H1 (cell line): Measurements from ENCODE around the gene SLC38A10. TPM values are rescaled to one million over a fixed set of nuclear protein-coding genes. Genes with fewer than 3 reads are reported as not detected.
A peak's percentile ranks its signal among the peaks of the same experiment; 100 is the strongest.

Experiments used
- CTCF ChIA-PET: fragments of 300-600 bp; sonication (Branson Sonifier 250); formaldehyde crosslinking; loops from one replicate; lab custom pipeline; 2021; ENCODE audit not compliant: partially characterized antibody; lab: Charles Lee
- POLR2A ChIA-PET: fragments of 300-600 bp; sonication (Branson Sonifier 250); formaldehyde crosslinking; loops from one replicate; lab custom pipeline; 2021; ENCODE audit warnings: inconsistent platforms; ENCODE audit not compliant: partially characterized antibody; lab: Charles Lee
- DNase-seq, 2 experiments: peaks; one replicate each; pipeline versions ENCODE4 v3.0.0 to v3.0.0-alpha.2; 2010 to 2022; ENCODE audit warnings: low spot score in 2 of 2, low read depth in 1 of 2, mixed read lengths in 1 of 2
- FAIRE-seq: peaks from 2 replicates; lab custom pipeline; 2011; peaks lifted over from hg19 to GRCh38; lab: Jason Lieb, UNC
- H2AFZ ChIP-seq: 2 replicates; pipeline ENCODE4 v1.8.1; 2012; ENCODE audit warnings: low read length, inconsistent platforms
- H2AK5ac ChIP-seq: 2 replicates; pipeline ENCODE4 v1.6.1; 2013; ENCODE audit warnings: low read depth, low read length
- H2BK120ac ChIP-seq: replicated peaks from 2 replicates; pipeline ENCODE3; 2013; ENCODE audit warnings: low read depth, low read length, inconsistent platforms
- H2BK12ac ChIP-seq: 2 replicates; pipeline ENCODE4 v1.6.1; 2013; ENCODE audit warnings: low read depth, low read length
- H2BK15ac ChIP-seq: 2 replicates; pipeline ENCODE4 v1.6.1; 2013; ENCODE audit warnings: low read length
- H2BK20ac ChIP-seq: 2 replicates; pipeline ENCODE4 v1.6.1; 2013; ENCODE audit warnings: low read length
- H2BK5ac ChIP-seq: 2 replicates; pipeline ENCODE4 v1.6.1; 2013; ENCODE audit warnings: low read depth, low read length
- H3K14ac ChIP-seq: 2 replicates; pipeline ENCODE4 v1.6.1; 2013; ENCODE audit warnings: inconsistent platforms; ENCODE audit not compliant: insufficient read length
- H3K18ac ChIP-seq: 2 replicates; pipeline ENCODE4 v1.6.1; 2013; ENCODE audit warnings: low read length; ENCODE audit errors: extremely low read depth
- H3K23ac ChIP-seq: 2 replicates; pipeline ENCODE4 v1.6.1; 2013; ENCODE audit warnings: inconsistent platforms; ENCODE audit not compliant: insufficient read length
- H3K23me2 ChIP-seq: 2 replicates; pipeline ENCODE4 v1.6.1; 2013; ENCODE audit warnings: low read depth, low read length
- H3K27ac ChIP-seq: 2 replicates; pipeline ENCODE4 v1.6.1; 2011; ENCODE audit warnings: low read depth, low read length, inconsistent platforms
- H3K27me3 ChIP-seq, 4 experiments: replicated peaks in 1 of 4; 1 replicate in 1 of 4; 2 replicates in 3 of 4; pipeline versions ENCODE4 v1.6.1 to v1.8.1; 2011 to 2013; ENCODE audit warnings: low read length in 3 of 4, mild to moderate bottlenecking in 3 of 4, inconsistent platforms in 2 of 4, mixed read lengths in 2 of 4, moderate library complexity in 1 of 4; ENCODE audit not compliant: control insufficient read depth in 3 of 4, insufficient read depth in 3 of 4; ENCODE audit errors: extremely low read depth in 1 of 4
- H3K36me3 ChIP-seq, 4 experiments: 2 replicates each; pipeline versions ENCODE4 v1.6.1 to v1.8.1; 2011 to 2013; ENCODE audit warnings: mild to moderate bottlenecking in 4 of 4, low read length in 3 of 4, moderate library complexity in 2 of 4, control low read depth in 1 of 4, inconsistent platforms in 1 of 4; ENCODE audit not compliant: insufficient read depth in 4 of 4, control insufficient read depth in 2 of 4
- H3K4ac ChIP-seq: replicated peaks from 2 replicates; pipeline ENCODE3; 2013; ENCODE audit warnings: low read length, low read depth, mixed read lengths, inconsistent platforms; ENCODE audit not compliant: insufficient read length
- H3K4me1 ChIP-seq, 4 experiments: replicated peaks in 1 of 4; 1 replicate in 1 of 4; 2 replicates in 3 of 4; pipeline versions ENCODE4 v1.6.1 to v1.8.1; 2011 to 2013; ENCODE audit warnings: low read length in 3 of 4, inconsistent platforms in 2 of 4, mixed read lengths in 1 of 4; ENCODE audit not compliant: insufficient read depth in 4 of 4, control insufficient read depth in 3 of 4
- H3K4me2 ChIP-seq, 2 experiments: 2 replicates each; pipeline versions ENCODE4 v1.6.1 to v1.8.1; 2011 to 2013; ENCODE audit warnings: low read depth in 2 of 2, low read length in 2 of 2, control low read depth in 1 of 2, inconsistent platforms in 1 of 2, mild to moderate bottlenecking in 1 of 2; ENCODE audit not compliant: insufficient read depth in 1 of 2
- H3K4me3 ChIP-seq, 4 experiments: fragments of 200-600, 300-600 bp in 1 of 4; sonication (generic), shearing (Covaris generic), sonication (Bioruptor Twin) in 1 of 4; 2 replicates each; pipeline versions ENCODE4 v1.5.1 to v1.8.1; 2011 to 2016; ENCODE audit warnings: low read length in 4 of 4, low read depth in 3 of 4, control low read depth in 2 of 4, inconsistent platforms in 2 of 4, mild to moderate bottlenecking in 2 of 4, mixed read lengths in 1 of 4, moderate library complexity in 1 of 4; ENCODE audit not compliant: insufficient read depth in 2 of 4; ENCODE audit errors: extremely low read depth in 1 of 4
- H3K56ac ChIP-seq: replicated peaks from 2 replicates; pipeline ENCODE3; 2013; ENCODE audit warnings: low read depth, mild to moderate bottlenecking, mixed read lengths, low read length, inconsistent platforms; ENCODE audit not compliant: insufficient read length
- H3K79me1 ChIP-seq: 2 replicates; pipeline ENCODE4 v1.6.1; 2013; ENCODE audit warnings: low read depth, low read length, control low read depth
- H3K79me2 ChIP-seq, 2 experiments: 2 replicates each; pipeline versions ENCODE4 v1.6.1 to v1.8.1; 2012 to 2013; ENCODE audit warnings: low read length in 2 of 2, mild to moderate bottlenecking in 2 of 2, inconsistent platforms in 1 of 2; ENCODE audit not compliant: insufficient read depth in 2 of 2, control insufficient read depth in 1 of 2
- H3K9ac ChIP-seq, 4 experiments: replicated peaks in 1 of 4; 1 replicate in 1 of 4; 2 replicates in 3 of 4; pipeline versions ENCODE4 v1.6.1 to v1.8.1; 2011 to 2013; ENCODE audit warnings: low read depth in 3 of 4, low read length in 3 of 4, control low read depth in 2 of 4, mild to moderate bottlenecking in 2 of 4, moderate library complexity in 2 of 4, inconsistent platforms in 1 of 4; ENCODE audit errors: extremely low read depth in 1 of 4
- H3K9me3 ChIP-seq, 2 experiments: 2 replicates each; pipeline versions ENCODE4 v1.6.1 to v1.8.1; 2012 to 2013; ENCODE audit warnings: mild to moderate bottlenecking in 2 of 2, moderate library complexity in 2 of 2, control low read depth in 1 of 2, inconsistent platforms in 1 of 2, low read depth in 1 of 2, low read length in 1 of 2, mixed read lengths in 1 of 2; ENCODE audit not compliant: insufficient read depth in 2 of 2
- H4K20me1 ChIP-seq, 2 experiments: replicated peaks in 1 of 2; 2 replicates each; pipeline versions ENCODE3 to v1.8.1; 2011 to 2013; ENCODE audit warnings: inconsistent platforms in 2 of 2, low read length in 2 of 2, mild to moderate bottlenecking in 1 of 2; ENCODE audit not compliant: insufficient read depth in 2 of 2, control insufficient read depth in 1 of 2
- H4K5ac ChIP-seq: 2 replicates; pipeline ENCODE4 v1.6.1; 2013; ENCODE audit warnings: low read length, low read depth, mixed read lengths, inconsistent platforms; ENCODE audit not compliant: insufficient read length
- H4K8ac ChIP-seq: 2 replicates; pipeline ENCODE4 v1.8.0; 2013; ENCODE audit warnings: mild to moderate bottlenecking, moderate library complexity, low read length, inconsistent platforms; ENCODE audit not compliant: insufficient read depth; ENCODE audit errors: extremely low read depth
- H4K91ac ChIP-seq: replicated peaks from 2 replicates; pipeline ENCODE3; 2013; ENCODE audit warnings: low read length, mixed read lengths, inconsistent platforms; ENCODE audit not compliant: insufficient read length
- ASH2L ChIP-seq: fragments of 200-600, 300-600 bp; sonication (generic); IDR thresholded peaks from one replicate; pipeline ENCODE4 v1.7.1; 2017; ENCODE audit warnings: low read length
- ATF2 ChIP-seq: IDR thresholded peaks from 2 replicates; pipeline ENCODE4 v1.6.1; 2012; ENCODE audit warnings: low read length, inconsistent platforms
- BACH1 ChIP-seq: IDR thresholded peaks from 2 replicates; pipeline ENCODE4 v1.6.1; 2012; ENCODE audit warnings: low read length, improper control_type of control experiment
- BCL11A ChIP-seq, 2 experiments: IDR thresholded peaks; one replicate each; pipeline ENCODE4 v1.6.1; 2011; ENCODE audit warnings: low read depth in 2 of 2, low read length in 2 of 2, mild to moderate bottlenecking in 2 of 2
- EGR1 ChIP-seq: IDR thresholded peaks from 2 replicates; pipeline ENCODE4 v1.6.1; 2011; ENCODE audit warnings: low read depth, low read length, borderline replicate concordance
- FOSL1 ChIP-seq: IDR thresholded peaks from 2 replicates; pipeline ENCODE4 v1.6.1; 2011; ENCODE audit warnings: mild to moderate bottlenecking, low read depth, low read length, moderate library complexity; ENCODE audit not compliant: insufficient read depth
- GABPA ChIP-seq: IDR thresholded peaks from 2 replicates; pipeline ENCODE4 v1.6.1; 2011; ENCODE audit warnings: mild to moderate bottlenecking, low read length, moderate library complexity, borderline replicate concordance; ENCODE audit not compliant: insufficient read depth
- KDM5A ChIP-seq: fragments of 200-600 bp; IDR thresholded peaks from 2 replicates; pipeline ENCODE4 v1.7.1; 2012; ENCODE audit warnings: mild to moderate bottlenecking, low read length, inconsistent platforms, mixed read lengths
- MAFK ChIP-seq: IDR thresholded peaks from 2 replicates; pipeline ENCODE4 v1.6.1; 2012; ENCODE audit warnings: low read depth, mild to moderate bottlenecking, improper control_type of control experiment, low read length
- RBBP5 ChIP-seq: IDR thresholded peaks from 2 replicates; pipeline ENCODE4 v1.7.1; 2012; ENCODE audit warnings: low read depth, mild to moderate bottlenecking, inconsistent platforms, low read length, moderate library complexity, borderline replicate concordance
- RXRA ChIP-seq: IDR thresholded peaks from 2 replicates; pipeline ENCODE4 v1.6.1; 2011; ENCODE audit warnings: low read depth, mild to moderate bottlenecking, low read length, moderate library complexity; ENCODE audit not compliant: insufficient read depth
- ZNF274 ChIP-seq: IDR thresholded peaks from 2 replicates; pipeline ENCODE4 v1.7.0; 2012; ENCODE audit warnings: low read length, borderline replicate concordance; ENCODE audit errors: extremely low read depth
- WGBS, 2 experiments: shearing (Covaris generic) in 1 of 2; methylation state at CpG; one replicate each; pipeline versions ENCODE4 v1.1.6 to v1.1.7; 2013 to 2015; ENCODE audit warnings: low lambda C conversion rate in 2 of 2, mixed read lengths in 2 of 2, inconsistent platforms in 1 of 2, low coverage in 1 of 2, missing lambda C conversion rate in 1 of 2; ENCODE audit not compliant: insufficient replicate concordance in 2 of 2, insufficient coverage in 1 of 2, insufficient read length in 1 of 2; ENCODE audit errors: extremely low coverage in 1 of 2, missing lambda C conversion rate in 1 of 2; 5-methylcytosine and 5-hydroxymethylcytosine counted together
- polyA plus RNA-seq, 7 experiments: library from polyadenylated mRNA; depleted of rRNA in 3 of 7; stranded (reverse) in 5 of 7; unstranded in 2 of 7; fragments of >200 nt in 5 of 7; fragments of 200-250 nt in 2 of 7; gene quantifications; 1 replicate in 5 of 7; 2 replicates in 1 of 7; 4 replicates in 1 of 7; pipeline versions ENCODE4 v1.2.1 to v1.2.3, GENCODE V29; 2011 to 2013; ENCODE audit warnings: missing spikeins in 2 of 7, mixed read lengths in 2 of 7
- total RNA-seq: library from RNA; stranded (reverse); fragmentation: NEBNext Ultra II Directional; extraction: Animal tissue kit (Norgen Biotek cat#: 25700); gene quantifications from 2 replicates; pipeline ENCODE4 v1.2.1, GENCODE V29; 2021

Gene SLC38A10
- total and polyA plus RNA-seq, 2 of the 8 experiments (the other 6 are each of a cell fraction or from before 2014, with no cell fraction given): 26.4 to 41.0 TPM

- Histone ChIP-seq H4K8ac (no peak overlapping the region; the same call in 1 of the 2 replicates), H3K4me3 (no peak overlapping the region), H3K4me2 (no peak overlapping the region), H4K20me1 (no peaks in the 10 kb centered on the region), H3K27ac (no peak overlapping the region), H3K79me2 (no peaks in the 10 kb centered on the region), H2BK15ac (no peak overlapping the region), H2AFZ (no peak overlapping the region), H2BK5ac (no peak overlapping the region), H3K4me1 (peaks cover 13 to 40% (median 30%) of the 10 kb centered on the region in 4 experiments), H2BK20ac (no peak overlapping the region), H3K23ac (no peak overlapping the region), H3K9ac (no peak overlapping the region), H4K91ac (no peak overlapping the region), H3K18ac (peak overlapping the region; percentile 68), H3K56ac (no peak overlapping the region), H3K27me3 (peaks cover 0 to 8% (median 0%) of the 10 kb centered on the region in 4 experiments; a peak in 3 of 7 replicates), H2BK12ac (peak overlapping the region; percentile 29; the same call in 1 of the 2 replicates), H3K23me2 (no peaks in the 10 kb centered on the region), H4K5ac (no peak overlapping the region), H2BK120ac (no peak overlapping the region), H3K9me3 (no peaks in the 10 kb centered on the region), H3K14ac (no peak overlapping the region), H3K79me1 (no peaks in the 10 kb centered on the region), H2AK5ac (no peak overlapping the region), H3K4ac (no peak overlapping the region), H3K36me3 (no peaks in the 10 kb centered on the region)
- ChIA-PET CTCF (interaction anchor here (0.5 to 1.8 kb wide), 11 partner anchors 10 to 207 kb away, joined by 3 to 4 read pairs (median 3); no protein-coding TSS in a partner anchor), POLR2A (interaction anchor here (1.2 kb wide), 2 partner anchors 11 to 68 kb away, joined by 3 read pairs; no protein-coding TSS in a partner anchor)
- 95% methylated on average over 6 of the region's 10 CpGs; no CpG with 5 or more reads in 1 of the 2 experiments for WGBS, 2 experiments
- DNase-seq (no peak), FAIRE-seq (no peak)
- TF ChIP-seq EGR1 (no peak), RBBP5 (no peak), BCL11A (IDR thresholded peaks at IDR 0.05; ENCODE audit: low read depth in 2 of 2, low read length in 2 of 2) (no peak), RXRA (no peak), ZNF274 (no peak), MAFK (no peak), FOSL1 (no peak), ASH2L (no peak), ATF2 (no peak), GABPA (no peak), KDM5A (no peak), BACH1 (no peak)
Measured at GRCh38 chr17:81330884-81331245, 35.8 kb upstream of the SLC38A10 start.
